Liver (tissue), 9 donors: ENCODE results near the gene DIP2B. TPM values are rescaled to one million over a fixed set of nuclear protein-coding genes. Genes with fewer than 3 reads are reported as not detected.
A peak's percentile ranks its signal among the peaks of the same experiment; 100 is the strongest.

Experiments used
- DNase-seq: peaks from one replicate; pipeline ENCODE4 v3.0.0-alpha.2; 2017; ENCODE audit warnings: low spot score
- H3K27ac ChIP-seq, 2 donors: one replicate each; pipeline ENCODE4 v1.7.0; 2013; ENCODE audit warnings: inconsistent platforms in 2 of 2, low read length in 2 of 2, control low read depth in 1 of 2, low read depth in 1 of 2, mild to moderate bottlenecking in 1 of 2
- H3K27me3 ChIP-seq, 4 donors: one replicate each; pipeline versions ENCODE4 v1.6.1 to v1.7.0; 2013; ENCODE audit warnings: low read length in 3 of 4, inconsistent platforms in 1 of 4, mild to moderate bottlenecking in 1 of 4, moderate library complexity in 1 of 4; ENCODE audit not compliant: control insufficient read depth in 4 of 4, insufficient read depth in 4 of 4
- H3K36me3 ChIP-seq, 4 donors: one replicate each; pipeline versions ENCODE4 v1.6.1 to v1.7.0; 2013; ENCODE audit warnings: low read length in 3 of 4, mild to moderate bottlenecking in 3 of 4, low read depth in 1 of 4, moderate library complexity in 1 of 4; ENCODE audit not compliant: control insufficient read depth in 4 of 4, insufficient read depth in 3 of 4
- H3K4me1 ChIP-seq, 4 donors: one replicate each; pipeline versions ENCODE4 v1.6.1 to v1.7.0; 2013; ENCODE audit warnings: low read length in 3 of 4, mild to moderate bottlenecking in 3 of 4, moderate library complexity in 1 of 4; ENCODE audit not compliant: control insufficient read depth in 4 of 4, insufficient read depth in 4 of 4
- H3K4me3 ChIP-seq, 3 donors: one replicate each; pipeline versions ENCODE4 v1.6.1 to v1.7.0; 2013; ENCODE audit warnings: low read length in 3 of 3, control low read depth in 1 of 3, low read depth in 1 of 3, mild to moderate bottlenecking in 1 of 3
- H3K9ac ChIP-seq, 2 donors: one replicate each; pipeline ENCODE4 v1.7.0; 2013; ENCODE audit warnings: low read length in 2 of 2, mild to moderate bottlenecking in 2 of 2, moderate library complexity in 2 of 2, control low read depth in 1 of 2, low read depth in 1 of 2
- H3K9me3 ChIP-seq, 4 donors: one replicate each; pipeline versions ENCODE4 v1.6.1 to v1.7.0; 2013; ENCODE audit warnings: low read length in 3 of 4; ENCODE audit not compliant: control insufficient read depth in 4 of 4
- CTCF ChIP-seq: fragments of 150-350 bp; IDR thresholded peaks from 2 replicates; pipeline ENCODE4 v1.5.1; 2017; ENCODE audit warnings: improper control_type of control experiment, low read depth, low read length; ENCODE audit not compliant: missing input control
- EGR1 ChIP-seq, 2 donors: IDR thresholded peaks; 2 replicates each; pipeline ENCODE4 v1.6.1; 2016 to 2018; ENCODE audit warnings: antibody characterized with exemption in 2 of 2, low read depth in 2 of 2
- FOXA1 ChIP-seq: IDR thresholded peaks from 2 replicates; pipeline ENCODE4 v1.6.1; 2016; ENCODE audit warnings: antibody characterized with exemption
- FOXA2 ChIP-seq: IDR thresholded peaks from 2 replicates; pipeline ENCODE4 v1.6.1; 2016; ENCODE audit warnings: antibody characterized with exemption
- GABPA ChIP-seq, 2 donors: IDR thresholded peaks in 1 of 2; conservative IDR thresholded peaks in 1 of 2; 2 replicates each; pipeline ENCODE4 v1.6.1; 2016; ENCODE audit warnings: antibody characterized with exemption in 2 of 2, mild to moderate bottlenecking in 1 of 2, moderate library complexity in 1 of 2
- HNF4A ChIP-seq, 2 donors: conservative IDR thresholded peaks; 2 replicates each; pipeline ENCODE4 v1.6.1; 2016; ENCODE audit warnings: antibody characterized with exemption in 2 of 2, mild to moderate bottlenecking in 2 of 2
- HNF4G ChIP-seq: IDR thresholded peaks from 2 replicates; pipeline ENCODE4 v1.6.1; 2016; ENCODE audit warnings: antibody characterized with exemption
- JUND ChIP-seq, 2 donors: IDR thresholded peaks; 2 replicates each; pipeline ENCODE4 v1.6.1; 2016; ENCODE audit warnings: antibody characterized with exemption in 2 of 2
- NR2F2 ChIP-seq: IDR thresholded peaks from 2 replicates; pipeline ENCODE4 v1.6.1; 2016; ENCODE audit warnings: antibody characterized with exemption
- RAD21 ChIP-seq, 2 donors: IDR thresholded peaks; 2 replicates each; pipeline ENCODE4 v1.6.1; 2016; ENCODE audit warnings: antibody characterized with exemption in 2 of 2, mild to moderate bottlenecking in 2 of 2
- REST ChIP-seq: IDR thresholded peaks from 2 replicates; pipeline ENCODE4 v1.6.1; 2016; ENCODE audit warnings: antibody characterized with exemption, mild to moderate bottlenecking
- RXRA ChIP-seq, 2 donors: IDR thresholded peaks; 2 replicates each; pipeline ENCODE4 v1.6.1; 2017 to 2018; ENCODE audit warnings: antibody characterized with exemption in 2 of 2, mild to moderate bottlenecking in 1 of 2
- SP1 ChIP-seq: IDR thresholded peaks from 2 replicates; pipeline ENCODE4 v1.6.1; 2018; ENCODE audit warnings: antibody characterized with exemption, mild to moderate bottlenecking
- YY1 ChIP-seq: IDR thresholded peaks from 2 replicates; pipeline ENCODE4 v1.6.1; 2016; ENCODE audit warnings: antibody characterized with exemption, mild to moderate bottlenecking
- WGBS: extraction: QIAGEN DNeasy Blood & Tissue Kit; methylation state at CpG from one replicate; pipeline ENCODE4 v1.1.7; 2013; 5-methylcytosine and 5-hydroxymethylcytosine counted together
- polyA plus RNA-seq, 2 donors: library from polyadenylated mRNA; stranded (reverse) in 1 of 2; unstranded in 1 of 2; fragments of 200-250 nt in 1 of 2; fragments of >200 nt in 1 of 2; fragmentation: Nextera tagmentation in 1 of 2; extraction: Ambion mirVana in 1 of 2; gene quantifications; one replicate each; pipeline versions ENCODE4 v1.2.1 to v1.2.3, GENCODE V29; 2013 to 2015
- total RNA-seq, 2 donors: library from RNA; depleted of rRNA; stranded (reverse); fragments of >200 nt; gene quantifications; one replicate each; pipeline ENCODE4 v1.2.3, GENCODE V29; 2014
- TF ChIP-seq, protein P1 (sequence below): IDR thresholded peaks from 2 replicates; pipeline ENCODE4 v1.6.1; 2016; ENCODE audit warnings: antibody characterized with exemption
- TF ChIP-seq, protein P2 (sequence below): IDR thresholded peaks from 2 replicates; pipeline ENCODE4 v1.6.1; 2016; ENCODE audit warnings: antibody characterized with exemption
- TF ChIP-seq, protein P3 (sequence below): IDR thresholded peaks from 2 replicates; pipeline ENCODE4 v1.6.1; 2016; ENCODE audit warnings: antibody characterized with exemption
- donor health status: healthy.
- donor health status: healthy.
- donor health status: healthy.
- donor health status: healthy.
- donor health status: healthy.

The DIP2B gene
- total and polyA plus RNA-seq, 4 donors = 4.8 to 30.7 (median 13.8) TPM

- H3K4me3 ChIP-seq = no peak overlapping the region
- H3K9ac ChIP-seq = no peak overlapping the region
- no peaks in the 10 kb centered on the region for H3K36me3 ChIP-seq
- H3K4me1 ChIP-seq = peaks cover 17 to 42% (median 37%) of the 10 kb centered on the region in 4 donors
- H3K27ac ChIP-seq = peak overlapping the region in 1 of 2 donors; percentile 46
- 64% methylated on average over 4 of the region's 4 CpGs for WGBS
- no peak for DNase-seq
- no peak for TF ChIP-seq HNF4A (conservative IDR thresholded peaks at IDR 0.05)
- no peak for TF ChIP-seq FOXA1
- TF ChIP-seq YY1 = peak; percentile 35
- no peak for TF ChIP-seq CTCF
- no peak for TF ChIP-seq RXRA (IDR thresholded peaks at IDR 0.05)
- no peak for TF ChIP-seq SP1
- TF ChIP-seq REST = no peak
- TF ChIP-seq FOXA2 = no peak
- TF ChIP-seq GABPA (IDR thresholded peaks at IDR 0.05 in 1 of 2, conservative IDR thresholded peaks at IDR 0.05 in 1 of 2) = no peak
- H3K9me3 ChIP-seq = no peaks in the 10 kb centered on the region
- H3K27me3 ChIP-seq = no peaks in the 10 kb centered on the region
Measured at GRCh38 chr12:50549885-50550284, 45.1 kb downstream of the DIP2B start.

GRCh38 chr12:50550530-50551223 lies 45.9 kb downstream of the DIP2B start:
- no peaks in the 10 kb centered on the region for H3K36me3 ChIP-seq
- H3K27ac ChIP-seq = peak overlapping the region; percentile 0 to 52
- TF ChIP-seq GABPA (IDR thresholded peaks at IDR 0.05 in 1 of 2, conservative IDR thresholded peaks at IDR 0.05 in 1 of 2) (no peak), NR2F2 (no peak), EGR1 (IDR thresholded peaks at IDR 0.05; ENCODE audit: low read depth in 2 of 2) (no peak), RAD21 (IDR thresholded peaks at IDR 0.05) (no peak), HNF4A (conservative IDR thresholded peaks at IDR 0.05) (no peak), HNF4G (no peak), RXRA (IDR thresholded peaks at IDR 0.05) (no peak), YY1 (no peak), JUND (IDR thresholded peaks at IDR 0.05) (no peak), REST (no peak), FOXA2 (no peak), SP1 (no peak)
- TF ChIP-seq, protein P1, sequence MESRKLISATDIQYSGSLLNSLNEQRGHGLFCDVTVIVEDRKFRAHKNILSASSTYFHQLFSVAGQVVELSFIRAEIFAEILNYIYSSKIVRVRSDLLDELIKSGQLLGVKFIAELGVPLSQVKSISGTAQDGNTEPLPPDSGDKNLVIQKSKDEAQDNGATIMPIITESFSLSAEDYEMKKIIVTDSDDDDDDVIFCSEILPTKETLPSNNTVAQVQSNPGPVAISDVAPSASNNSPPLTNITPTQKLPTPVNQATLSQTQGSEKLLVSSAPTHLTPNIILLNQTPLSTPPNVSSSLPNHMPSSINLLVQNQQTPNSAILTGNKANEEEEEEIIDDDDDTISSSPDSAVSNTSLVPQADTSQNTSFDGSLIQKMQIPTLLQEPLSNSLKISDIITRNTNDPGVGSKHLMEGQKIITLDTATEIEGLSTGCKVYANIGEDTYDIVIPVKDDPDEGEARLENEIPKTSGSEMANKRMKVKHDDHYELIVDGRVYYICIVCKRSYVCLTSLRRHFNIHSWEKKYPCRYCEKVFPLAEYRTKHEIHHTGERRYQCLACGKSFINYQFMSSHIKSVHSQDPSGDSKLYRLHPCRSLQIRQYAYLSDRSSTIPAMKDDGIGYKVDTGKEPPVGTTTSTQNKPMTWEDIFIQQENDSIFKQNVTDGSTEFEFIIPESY = no peak
- TF ChIP-seq, protein P2, sequence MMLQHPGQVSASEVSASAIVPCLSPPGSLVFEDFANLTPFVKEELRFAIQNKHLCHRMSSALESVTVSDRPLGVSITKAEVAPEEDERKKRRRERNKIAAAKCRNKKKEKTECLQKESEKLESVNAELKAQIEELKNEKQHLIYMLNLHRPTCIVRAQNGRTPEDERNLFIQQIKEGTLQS = no peak
- TF ChIP-seq, protein P3, sequence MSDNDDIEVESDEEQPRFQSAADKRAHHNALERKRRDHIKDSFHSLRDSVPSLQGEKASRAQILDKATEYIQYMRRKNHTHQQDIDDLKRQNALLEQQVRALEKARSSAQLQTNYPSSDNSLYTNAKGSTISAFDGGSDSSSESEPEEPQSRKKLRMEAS = no peak
- no peak for DNase-seq
- no peak overlapping the region for H3K4me3 ChIP-seq
- no peaks in the 10 kb centered on the region for H3K27me3 ChIP-seq
- WGBS = 63% methylated on average over 9 of the region's 9 CpGs
- H3K9me3 ChIP-seq = no peaks in the 10 kb centered on the region
- peaks cover 16 to 44% (median 38%) of the 10 kb centered on the region in 4 donors for H3K4me1 ChIP-seq
- no peak overlapping the region for H3K9ac ChIP-seq
